Raji (cell line): ENCODE results near the gene COLEC12.

Experiments used
- POLR2A ChIP-seq: IDR thresholded peaks from 2 replicates; pipeline ENCODE4 v1.6.1; 2011; ENCODE audit warnings: low read depth, low read length, control low read depth; ENCODE audit not compliant: insufficient read depth

The COLEC12 gene

DNA sequence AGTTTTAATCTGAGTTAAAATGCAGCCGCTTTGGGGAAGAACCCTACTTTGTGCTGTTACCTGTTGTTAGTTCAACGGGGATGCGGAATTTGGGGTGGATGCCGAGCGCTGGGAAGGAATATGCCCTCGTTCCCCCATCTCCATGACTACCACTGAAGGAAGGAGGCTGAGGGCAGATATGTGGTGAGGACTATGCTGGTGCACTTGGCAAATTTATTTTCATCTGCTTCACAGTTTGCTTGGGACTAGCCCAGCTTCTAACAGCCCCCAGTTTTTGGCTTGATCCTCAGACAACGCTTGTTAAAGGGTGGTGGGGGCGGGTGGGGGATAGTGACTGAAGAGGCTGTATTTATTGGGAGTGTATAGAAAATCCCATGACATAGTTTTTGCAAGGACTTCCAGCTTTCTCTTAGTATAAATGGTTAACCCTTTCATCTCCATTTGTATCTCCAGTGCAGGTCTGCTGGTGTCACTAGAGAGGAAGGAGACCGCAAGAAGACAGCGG, 100.8 kb downstream of the COLEC12 start:
- no peak for TF ChIP-seq POLR2A

DNA sequence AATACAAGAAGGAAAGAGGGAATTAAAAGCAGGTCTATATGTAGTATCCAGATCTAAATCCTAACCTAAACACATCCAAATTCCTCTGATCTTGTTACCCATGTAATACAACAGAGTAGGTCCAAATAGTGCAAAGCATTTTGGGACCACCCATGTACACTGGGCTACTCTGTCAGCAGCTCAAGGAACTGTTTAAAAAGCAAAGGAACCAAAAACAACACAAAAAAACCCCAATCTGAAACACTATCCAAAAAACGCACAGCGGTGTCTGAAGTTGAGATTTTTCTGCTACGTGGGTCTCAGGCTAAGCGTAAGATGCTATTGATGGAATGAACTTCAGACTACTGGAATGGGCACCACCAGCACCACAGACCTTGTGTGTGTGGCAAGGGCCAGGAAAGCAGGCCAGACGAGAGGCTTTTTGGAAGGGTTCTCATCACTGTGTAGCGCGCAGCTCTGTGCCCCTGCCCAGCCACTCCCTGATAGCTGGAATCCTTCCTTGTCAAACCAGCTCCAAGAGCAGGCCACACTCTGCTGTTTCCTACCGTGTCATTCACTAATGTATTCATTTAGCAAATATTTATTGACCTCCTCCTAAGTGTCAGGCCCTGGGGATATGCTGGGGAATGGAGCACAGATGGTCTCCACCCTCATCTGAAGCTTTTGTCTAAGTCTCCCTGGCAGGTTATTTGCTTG, 101.4 kb downstream of the COLEC12 start:
- no peak for TF ChIP-seq POLR2A

DNA sequence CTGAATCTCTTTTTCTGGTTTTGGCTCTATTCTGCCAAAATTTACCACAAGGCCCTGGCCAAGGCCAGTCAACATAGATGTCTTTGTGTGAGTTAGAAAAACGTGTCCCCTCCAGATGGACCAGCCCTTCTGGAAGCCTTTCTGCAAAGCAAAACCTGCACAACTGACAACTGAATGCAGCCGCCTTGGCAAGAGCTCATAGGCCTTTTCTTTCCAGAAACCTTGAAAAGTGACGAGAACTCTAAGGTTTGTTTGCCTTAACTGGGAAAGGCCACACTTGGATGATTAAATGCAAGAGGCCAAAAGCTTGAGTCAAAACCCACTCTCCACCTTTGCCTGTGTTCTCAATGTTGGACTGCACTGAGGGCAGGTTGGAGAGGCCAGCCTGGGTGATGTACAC, 103.9 kb downstream of the COLEC12 start:
- TF ChIP-seq POLR2A, result no peak

- no peak for TF ChIP-seq POLR2A
Measured at GRCh38 chr18:396251-396555, 104.3 kb downstream of the COLEC12 start.

DNA sequence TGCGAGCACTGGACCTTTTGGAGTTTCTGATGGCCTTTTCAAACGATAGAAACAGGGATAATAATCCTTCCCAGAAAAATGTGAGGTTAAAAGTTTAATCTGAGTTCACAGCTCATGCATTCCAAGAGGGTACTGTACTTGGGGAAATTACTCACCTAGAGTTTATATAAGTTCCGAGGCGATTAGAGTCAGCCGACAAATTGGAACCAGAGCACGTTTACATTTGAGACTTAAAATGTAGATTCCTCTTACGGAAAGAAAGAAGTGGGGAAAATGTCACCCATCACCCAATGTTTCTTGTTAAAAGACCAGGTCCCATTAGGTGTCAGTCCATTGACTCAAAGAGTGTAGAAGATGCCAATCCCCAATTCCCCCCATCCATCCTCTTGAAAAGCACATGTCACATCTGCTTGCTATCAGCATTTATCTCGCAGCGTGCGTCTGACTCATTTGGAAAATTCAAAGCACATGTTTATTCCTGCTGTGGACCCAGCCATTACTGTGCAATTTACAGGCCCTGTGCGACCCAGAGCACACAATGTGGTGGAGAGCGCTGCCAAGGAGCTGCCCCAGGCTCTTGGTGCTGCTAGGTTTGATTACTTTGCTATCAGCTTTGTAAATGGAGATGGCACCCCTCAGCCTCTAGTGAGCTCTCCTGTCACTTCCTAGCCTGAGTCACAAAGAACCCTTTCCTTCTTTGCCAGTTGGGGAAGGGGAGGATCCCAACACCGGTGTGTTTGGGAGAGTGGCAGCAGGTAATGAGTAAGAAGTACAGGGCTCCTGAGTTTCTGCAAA, 104.8 kb downstream of the COLEC12 start:
- no peak for TF ChIP-seq POLR2A

- TF ChIP-seq POLR2A, result no peak
Measured at GRCh38 chr18:394987-395362, 105.5 kb downstream of the COLEC12 start.

GRCh38 chr18:394262-394986, 106.1 kb downstream of the COLEC12 start:
- TF ChIP-seq POLR2A, result no peak

DNA sequence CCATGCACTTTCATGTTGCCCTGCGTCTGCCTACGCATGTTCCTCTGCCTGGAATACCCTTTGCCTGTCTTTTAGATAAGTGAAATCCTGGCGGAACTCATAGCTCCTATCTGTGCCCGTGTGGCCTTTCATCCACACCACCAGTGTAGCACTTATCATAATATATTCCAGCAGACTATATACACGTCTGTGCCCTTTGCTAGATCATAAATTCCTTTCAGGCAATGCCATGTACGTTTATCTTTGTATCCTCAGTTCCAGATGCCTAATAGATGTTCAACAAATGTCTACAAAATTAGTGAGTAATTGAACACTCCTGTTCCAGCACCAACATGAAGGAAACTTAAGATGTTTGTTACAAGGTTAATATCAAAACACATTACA, 106.9 kb downstream of the COLEC12 start:
- no peak for TF ChIP-seq POLR2A

- TF ChIP-seq POLR2A, result no peak
Measured at GRCh38 chr18:392928-393573, 107.5 kb downstream of the COLEC12 start.

DNA sequence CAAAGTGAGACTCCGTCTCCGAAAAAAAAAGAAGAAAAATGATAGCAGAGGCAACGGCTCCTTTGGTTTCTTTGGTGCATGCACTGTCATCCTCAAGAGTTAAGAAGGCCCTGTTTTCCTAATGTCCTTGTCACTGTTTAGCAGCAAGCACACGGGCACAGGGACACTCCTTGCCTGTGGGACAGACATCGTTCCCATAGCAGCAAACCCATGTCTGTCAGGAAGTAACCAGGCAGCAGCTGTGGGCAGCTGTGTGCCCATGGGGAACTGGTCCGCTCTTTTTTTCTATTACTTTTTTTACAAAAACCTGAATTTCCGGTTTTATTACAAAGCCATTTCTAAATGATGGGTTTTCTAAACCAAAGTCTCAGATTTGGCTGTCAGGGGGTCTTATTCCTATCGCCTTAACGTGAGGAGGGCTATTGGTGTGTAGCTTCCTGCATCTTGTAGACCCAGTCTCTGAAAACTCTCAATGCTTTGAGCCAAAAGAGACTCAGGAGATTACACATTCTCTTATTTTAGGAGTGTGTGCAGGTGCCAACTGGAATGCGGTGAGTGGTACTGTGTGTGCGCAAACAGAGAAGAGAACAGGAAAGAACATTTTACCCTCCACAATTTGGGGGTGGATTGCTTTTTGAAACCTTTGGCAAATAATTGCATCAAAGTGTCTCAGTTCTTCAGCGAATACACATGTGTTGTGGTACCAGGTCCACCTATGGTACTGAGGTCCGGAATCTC, 109.6 kb downstream of the COLEC12 start:
- TF ChIP-seq POLR2A, result no peak

DNA sequence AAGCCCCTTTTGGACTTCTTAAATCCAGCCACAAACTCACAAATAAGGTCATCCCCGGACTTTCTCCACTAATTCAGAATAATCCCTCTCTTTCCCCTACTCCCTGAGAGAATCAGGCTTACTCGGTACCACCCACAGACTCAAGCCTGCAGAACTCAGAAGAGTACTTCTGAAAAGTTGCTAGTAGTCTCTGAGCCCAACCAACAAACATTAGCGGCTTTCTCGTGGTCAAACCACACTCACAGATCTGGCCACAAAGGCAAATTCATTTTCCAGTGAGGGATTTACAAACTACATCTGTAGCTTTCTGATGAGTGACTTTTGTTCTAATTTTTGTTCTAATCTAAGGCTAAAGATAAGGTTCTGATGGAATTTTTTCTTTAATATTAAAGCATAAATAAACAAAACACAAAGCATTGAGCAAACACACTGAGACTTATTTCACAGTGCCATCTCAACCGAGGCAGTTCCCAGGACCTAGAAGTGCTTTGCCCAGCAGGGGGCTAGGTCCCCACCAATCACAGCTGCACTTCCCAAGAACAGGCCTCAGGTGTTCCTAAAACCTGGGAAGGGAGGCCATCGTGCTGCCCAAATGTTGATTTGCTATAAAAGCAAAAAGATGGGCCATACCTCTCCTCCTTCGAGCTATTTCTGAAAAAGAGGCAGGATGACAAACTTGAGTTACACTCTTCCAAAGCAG, 110.7 kb downstream of the COLEC12 start:
- no peak for TF ChIP-seq POLR2A

GRCh38 chr18:388200-388599, 112.3 kb downstream of the COLEC12 start:
- TF ChIP-seq POLR2A, result no peak

DNA sequence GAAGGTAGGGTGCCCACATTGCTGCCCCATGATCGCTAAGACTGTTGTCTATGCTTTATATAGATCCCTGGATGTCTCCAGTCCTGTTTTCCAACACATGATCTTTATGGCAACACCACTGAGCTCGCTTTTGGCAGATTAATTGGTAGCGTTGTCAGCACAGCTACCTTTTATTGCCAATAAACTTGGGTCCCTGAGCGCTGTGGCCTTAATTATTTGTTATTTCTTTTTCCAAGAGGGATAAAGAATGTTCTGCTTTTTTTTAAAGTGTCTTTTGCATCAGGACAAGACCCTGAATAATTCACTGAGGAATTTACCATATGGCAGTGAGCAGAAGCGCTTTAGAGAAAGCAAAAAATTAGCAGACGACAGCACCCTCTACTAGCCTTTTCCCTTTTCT, 113.5 kb downstream of the COLEC12 start:
- TF ChIP-seq POLR2A, result no peak

DNA sequence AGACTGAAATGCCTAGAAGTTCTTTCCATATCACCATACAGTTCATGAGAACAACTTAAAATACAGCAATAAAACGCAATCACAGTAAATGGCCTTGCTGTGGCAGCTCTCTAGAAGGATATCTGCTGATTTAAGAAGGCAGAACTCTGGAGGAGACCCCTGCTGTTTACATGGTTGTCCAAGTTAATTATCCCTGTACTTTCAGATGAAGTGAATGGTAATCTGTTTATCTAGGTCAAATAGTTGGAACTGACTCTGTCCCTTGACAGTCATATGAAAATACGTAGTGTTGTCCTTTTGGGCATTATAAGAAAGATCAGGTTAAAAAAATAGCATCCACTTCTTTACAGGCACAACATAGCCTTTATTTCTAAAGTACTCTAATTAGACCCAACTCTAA, 115.6 kb downstream of the COLEC12 start:
- TF ChIP-seq POLR2A, result no peak
